Fibroblast of mammary gland (primary cell): Measurements from ENCODE around the gene KATNB1.
"Not testable (repeated sequence)": the region's sequence is repeated elsewhere in the genome, so short reads cannot be mapped to it uniquely, and the experiment has no call there.

Source experiments
- DNase-seq: peaks from one replicate; pipeline ENCODE4 v3.0.0-alpha.2; 2010; ENCODE audit warnings: low read depth
- H3K4me3 ChIP-seq: 2 replicates; pipeline ENCODE4 v1.5.1; 2011; ENCODE audit warnings: low read depth, mild to moderate bottlenecking, low read length, moderate library complexity; ENCODE audit not compliant: control insufficient read depth
- CTCF ChIP-seq: conservative IDR thresholded peaks from 2 replicates; pipeline ENCODE4 v1.5.1; 2011; ENCODE audit warnings: low read depth, low read length, inconsistent platforms; ENCODE audit not compliant: control insufficient read depth, insufficient read depth

The KATNB1 gene

GRCh38 chr16:57725554-57725953, 10.0 kb upstream of the KATNB1 start:
- DNase-seq: no peak
- H3K4me3 ChIP-seq: no peak overlapping the region
- TF ChIP-seq CTCF: no peak

- TF ChIP-seq CTCF: no peak
- DNase-seq: no peak
- H3K4me3 ChIP-seq: no peak overlapping the region
Observed at GRCh38 chr16:57725976-57726375, 9.6 kb upstream of the KATNB1 start.

- no peak for TF ChIP-seq CTCF
- DNase-seq: no peak
- H3K4me3 ChIP-seq: no peak overlapping the region
Observed at GRCh38 chr16:57726433-57726947, 9.1 kb upstream of the KATNB1 start.

- no peak overlapping the region for H3K4me3 ChIP-seq
- no peak for TF ChIP-seq CTCF
- no peak for DNase-seq
Observed at GRCh38 chr16:57727610-57728009, 8.0 kb upstream of the KATNB1 start.

GRCh38 chr16:57728336-57729181, 7.0 kb upstream of the KATNB1 start:
- DNase-seq: no peak
- no peak for TF ChIP-seq CTCF
- no peak overlapping the region for H3K4me3 ChIP-seq

- DNase-seq: no peak
- no peak for TF ChIP-seq CTCF
Observed at GRCh38 chr16:57729182-57729484, 6.4 kb upstream of the KATNB1 start.

GRCh38 chr16:57729852-57730251, 5.7 kb upstream of the KATNB1 start:
- H3K4me3 ChIP-seq, DNase-seq: not testable (repeated sequence)

More at GRCh38 chr16:57729182-57729484, 6.4 kb upstream of the KATNB1 start:
- no peak overlapping the region for H3K4me3 ChIP-seq
